Measurements from ENCODE around the gene GOLGA8A.
"Not testable (repeated sequence)": the region's sequence is repeated elsewhere in the genome, so short reads cannot be mapped to it uniquely, and the experiment has no call there.

Gene GOLGA8A

GRCh38 chr15:34437687-34438086, at the start of gene GOLGA8A:
GOLGA8A (minus strand) TSS chr15:34437808; CDS start chr15:34389691, 48,117 bp downstream.
- DNase-seq = peak; percentile 20

GRCh38 chr15:34483644-34484043, 46.0 kb upstream of the GOLGA8A start:
- DNase-seq = no peak

GRCh38 chr15:34481370-34481769, 43.8 kb upstream of the GOLGA8A start:
- no peak for DNase-seq

GRCh38 chr15:34473840-34474239, 36.2 kb upstream of the GOLGA8A start:
- DNase-seq = no peak

GRCh38 chr15:34472947-34473346, 35.3 kb upstream of the GOLGA8A start:
- no peak for DNase-seq

GRCh38 chr15:34470892-34471291, 33.3 kb upstream of the GOLGA8A start:
- DNase-seq = no peak

- no peak for DNase-seq
Observed at GRCh38 chr15:34470091-34470490, 32.5 kb upstream of the GOLGA8A start.

- DNase-seq = no peak
Observed at GRCh38 chr15:34461730-34462129, 24.1 kb upstream of the GOLGA8A start.

- DNase-seq = no peak
Observed at GRCh38 chr15:34460451-34460850, 22.8 kb upstream of the GOLGA8A start.

- no peak for DNase-seq
Observed at GRCh38 chr15:34456658-34457057, 19.1 kb upstream of the GOLGA8A start.

GRCh38 chr15:34442891-34443290, 5.3 kb upstream of the GOLGA8A start:
- no peak for DNase-seq

- no peak for DNase-seq
Observed at GRCh38 chr15:34439878-34440277, 2.3 kb upstream of the GOLGA8A start.

GRCh38 chr15:34436956-34437442, 609 bp downstream of the GOLGA8A start:
- no peak for DNase-seq

- no peak for DNase-seq
Observed at GRCh38 chr15:34436126-34436955, 1.3 kb downstream of the GOLGA8A start.

- DNase-seq = no peak
Observed at GRCh38 chr15:34435658-34436057, 1.9 kb downstream of the GOLGA8A start.

- no peak for DNase-seq
Observed at GRCh38 chr15:34434627-34435305, 2.8 kb downstream of the GOLGA8A start.

- not testable (repeated sequence) for DNase-seq
Observed at GRCh38 chr15:34433956-34434626, 3.5 kb downstream of the GOLGA8A start.

- not testable (repeated sequence) for DNase-seq
Observed at GRCh38 chr15:34430642-34431041, 7.0 kb downstream of the GOLGA8A start.

- DNase-seq = not testable (repeated sequence)
Observed at GRCh38 chr15:34423425-34424090, 14.1 kb downstream of the GOLGA8A start.

GRCh38 chr15:34420953-34421352, 16.7 kb downstream of the GOLGA8A start:
- not testable (repeated sequence) for DNase-seq

GRCh38 chr15:34418435-34418834, 19.2 kb downstream of the GOLGA8A start:
- DNase-seq = not testable (repeated sequence)

- not testable (repeated sequence) for DNase-seq
Observed at GRCh38 chr15:34409511-34409910, 28.1 kb downstream of the GOLGA8A start.

- DNase-seq = not testable (repeated sequence)
Observed at GRCh38 chr15:34408973-34409372, 28.6 kb downstream of the GOLGA8A start.

All from NCI-H2227 treated with DMSO at 0.1 percent for 48 hours (cell line).